Esophagus squamous epithelium (tissue), 5 donors: Measurements from ENCODE around the gene YBX3. TPM values are rescaled to one million over a fixed set of nuclear protein-coding genes. Genes with fewer than 3 reads are reported as not detected.
A peak's percentile ranks its signal among the peaks of the same experiment; 100 is the strongest.
"Not testable (repeated sequence)": the region's sequence is repeated elsewhere in the genome, so short reads cannot be mapped to it uniquely, and the experiment has no call there.

Experiments
- DNase-seq: peaks from one replicate; lab custom pipeline; 2025; lab: John Stamatoyannopoulos, UW
- H3K27ac ChIP-seq, 4 donors: fragments of 200-600 bp; sonication (generic); one replicate each; pipeline ENCODE4 v1.5.1; 2016 to 2019; ENCODE audit warnings: mild to moderate bottlenecking in 1 of 4
- H3K27me3 ChIP-seq, 4 donors: fragments of 200-600 bp; sonication (generic); 1 replicate in 3 of 4; 2 replicates in 1 of 4; pipeline versions ENCODE4 v1.5.1 to v1.6.0; 2017 to 2021; ENCODE audit warnings: antibody characterized with exemption in 1 of 4
- H3K36me3 ChIP-seq, 3 donors: fragments of 200-600 bp; sonication (generic); one replicate each; pipeline ENCODE4 v1.5.1; 2016 to 2019
- H3K4me1 ChIP-seq, 3 donors: fragments of 200-600 bp; sonication (generic); one replicate each; pipeline ENCODE4 v1.5.1; 2017 to 2019
- H3K4me3 ChIP-seq, 4 donors: fragments of 200-600 bp; sonication (generic); 1 replicate in 3 of 4; 2 replicates in 1 of 4; pipeline ENCODE4 v1.5.1; 2016 to 2019; ENCODE audit warnings: mild to moderate bottlenecking in 2 of 4, moderate library complexity in 1 of 4
- H3K9me3 ChIP-seq, 3 donors: fragments of 200-600 bp; sonication (generic); one replicate each; pipeline ENCODE4 v1.5.1; 2016 to 2019
- POLR2A ChIP-seq, 4 donors: fragments of 450-650 bp; IDR thresholded peaks; one replicate each; pipeline ENCODE4 v1.6.1; 2017; ENCODE audit warnings: antibody characterized with exemption in 4 of 4, mild to moderate bottlenecking in 4 of 4, moderate library complexity in 3 of 4
- WGBS, 2 donors: methylation state at CpG; one replicate each; pipeline ENCODE4 v1.1.5; 2018; 5-methylcytosine and 5-hydroxymethylcytosine counted together
- intact Hi-C: fragments of 100-400 bp; cut with DNase I; formaldehyde crosslinking; loops from one replicate; pipeline ENCODE4 v1.15.0; 2022
- total RNA-seq, 4 donors: library from RNA; depleted of rRNA; stranded (reverse); fragments of >200 nt; gene quantifications; one replicate each; pipeline ENCODE4 v1.1.0, GENCODE V29; 2016
- TF ChIP-seq, protein P1 (sequence below), 6 experiments: fragments of 450-650 bp in 4 of 6; fragments of 200-600 bp in 2 of 6; sonication (generic) in 2 of 6; IDR thresholded peaks; one replicate each; pipeline ENCODE4 v1.5.1; 2016 to 2019; ENCODE audit warnings: antibody characterized with exemption in 6 of 6, mild to moderate bottlenecking in 4 of 6, moderate library complexity in 4 of 6
- donor health status: DM: yes; HTN: yes; CAD: no.

Gene YBX3
- total RNA-seq, 4 donors from 2014 or later = 318 to 484 (median 370) TPM

DNA sequence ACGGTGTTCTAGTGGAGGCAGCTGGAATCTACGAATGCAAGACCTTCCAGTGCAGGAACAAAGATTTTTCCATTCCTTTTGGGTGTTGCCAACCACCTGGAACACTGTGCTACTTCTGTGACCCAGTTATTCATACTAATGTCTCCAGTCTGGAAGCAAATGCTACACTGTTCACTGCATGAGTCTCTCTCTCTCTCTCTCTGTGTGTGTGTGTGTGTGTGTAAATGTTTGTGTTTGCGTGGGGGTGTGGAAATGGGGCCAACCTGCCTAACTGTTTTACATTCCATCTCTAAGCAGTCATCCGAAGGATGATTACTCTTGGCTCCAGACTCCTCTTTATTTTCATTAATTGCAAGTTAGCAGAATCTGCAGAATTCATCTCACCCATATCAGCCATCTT, 29.9 kb upstream of the YBX3 start:
- no peak overlapping the region for H3K27ac ChIP-seq
- peaks cover 5 to 15% (median 13%) of the 10 kb centered on the region in 3 donors for H3K9me3 ChIP-seq
- H3K27me3 ChIP-seq = no peaks in the 10 kb centered on the region
- H3K36me3 ChIP-seq = no peaks in the 10 kb centered on the region
- peaks cover 0 to 14% (median 0%) of the 10 kb centered on the region in 3 donors for H3K4me1 ChIP-seq
- H3K4me3 ChIP-seq = no peak overlapping the region
- no peak for TF ChIP-seq POLR2A (IDR thresholded peaks at IDR 0.05)
- TF ChIP-seq, protein P1, sequence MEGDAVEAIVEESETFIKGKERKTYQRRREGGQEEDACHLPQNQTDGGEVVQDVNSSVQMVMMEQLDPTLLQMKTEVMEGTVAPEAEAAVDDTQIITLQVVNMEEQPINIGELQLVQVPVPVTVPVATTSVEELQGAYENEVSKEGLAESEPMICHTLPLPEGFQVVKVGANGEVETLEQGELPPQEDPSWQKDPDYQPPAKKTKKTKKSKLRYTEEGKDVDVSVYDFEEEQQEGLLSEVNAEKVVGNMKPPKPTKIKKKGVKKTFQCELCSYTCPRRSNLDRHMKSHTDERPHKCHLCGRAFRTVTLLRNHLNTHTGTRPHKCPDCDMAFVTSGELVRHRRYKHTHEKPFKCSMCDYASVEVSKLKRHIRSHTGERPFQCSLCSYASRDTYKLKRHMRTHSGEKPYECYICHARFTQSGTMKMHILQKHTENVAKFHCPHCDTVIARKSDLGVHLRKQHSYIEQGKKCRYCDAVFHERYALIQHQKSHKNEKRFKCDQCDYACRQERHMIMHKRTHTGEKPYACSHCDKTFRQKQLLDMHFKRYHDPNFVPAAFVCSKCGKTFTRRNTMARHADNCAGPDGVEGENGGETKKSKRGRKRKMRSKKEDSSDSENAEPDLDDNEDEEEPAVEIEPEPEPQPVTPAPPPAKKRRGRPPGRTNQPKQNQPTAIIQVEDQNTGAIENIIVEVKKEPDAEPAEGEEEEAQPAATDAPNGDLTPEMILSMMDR (IDR thresholded peaks at IDR 0.05) = no peak
- 24 to 40% methylated on average over 4 of the region's 4 CpGs for WGBS, 2 donors
- intact Hi-C loops = loop anchor here (10.0 kb wide), 1 partner anchor 78 kb away; the partner anchor contains the start of gene STYK1
- no peak for DNase-seq

DNA sequence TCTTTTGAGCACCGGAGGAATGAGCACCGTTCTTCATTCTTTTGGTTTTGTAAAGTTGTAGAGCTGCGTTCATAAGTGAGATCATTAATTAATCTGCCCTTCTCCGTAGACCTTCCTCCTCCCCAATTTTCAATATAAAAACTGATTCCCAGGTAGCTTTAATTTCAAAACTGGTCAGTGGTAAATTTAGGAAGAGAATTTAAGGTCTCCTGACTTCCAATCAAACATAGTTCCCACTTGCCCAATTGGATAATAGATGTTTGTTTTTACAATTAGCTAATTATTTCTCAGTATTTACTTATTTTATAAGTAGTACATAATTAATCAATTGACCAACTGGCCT, 27.2 kb upstream of the YBX3 start:
- WGBS, 2 donors = 0% methylated on average over 4 of the region's 4 CpGs
- DNase-seq = no peak
- Histone ChIP-seq H3K4me1 (peaks cover 0 to 14% (median 0%) of the 10 kb centered on the region in 3 donors), H3K9me3 (peaks cover 0 to under 1% (median 0%) of the 10 kb centered on the region in 3 donors), H3K4me3 (peak overlapping the region in 3 of 4 donors; percentile 23 to 57 (median 26)), H3K27ac (no peak overlapping the region), H3K27me3 (peaks cover 0 to 5% (median 0%) of the 10 kb centered on the region in 4 donors), H3K36me3 (no peaks in the 10 kb centered on the region)
- no peak for TF ChIP-seq POLR2A (IDR thresholded peaks at IDR 0.05)
- TF ChIP-seq, protein P1 (IDR thresholded peaks at IDR 0.05) = no peak
- intact Hi-C loops = loop anchor here (10.0 kb wide), 1 partner anchor 76 kb away; the partner anchor contains the start of gene STYK1

DNA sequence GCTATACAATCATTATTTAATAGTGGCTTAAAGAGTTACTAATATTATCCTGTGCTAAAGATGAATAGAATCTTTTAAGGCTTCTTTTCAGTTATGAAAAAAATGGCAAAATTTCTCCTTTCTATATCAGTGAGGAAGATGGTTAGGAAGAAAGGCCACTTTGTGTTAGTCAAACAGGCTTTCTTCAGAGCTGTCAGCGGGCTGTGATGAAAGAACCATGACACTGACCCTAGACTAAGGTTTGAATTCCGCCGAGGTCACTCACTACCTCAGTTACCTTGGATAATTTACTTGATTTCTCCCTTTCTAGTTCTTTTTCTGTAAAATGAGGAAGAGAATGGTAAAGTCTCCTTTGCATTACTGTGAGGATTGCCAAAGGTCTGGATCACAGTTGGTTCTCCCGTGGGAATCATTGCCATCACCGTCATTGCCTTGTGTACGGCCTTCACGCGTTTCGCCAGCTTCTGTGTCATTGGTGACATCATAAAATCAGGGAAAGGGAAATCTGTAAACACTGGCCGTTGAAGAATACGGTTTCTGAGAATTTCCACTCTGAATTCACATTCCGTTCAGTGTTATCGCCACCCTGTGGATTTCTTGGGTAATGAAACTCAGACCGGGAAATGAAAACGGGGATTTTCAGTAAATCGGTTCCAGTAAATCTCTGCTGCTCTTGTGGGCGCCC, 26.7 kb upstream of the YBX3 start:
- H3K4me3 ChIP-seq = peak overlapping the region in 3 of 4 donors; percentile 23 to 57 (median 26)
- intact Hi-C loops = loop anchor here (10.0 kb wide), 1 partner anchor 75 kb away; the partner anchor contains the start of gene STYK1
- peaks cover 0 to 5% (median 0%) of the 10 kb centered on the region in 4 donors for H3K27me3 ChIP-seq
- no peak for TF ChIP-seq POLR2A (IDR thresholded peaks at IDR 0.05)
- TF ChIP-seq, protein P1 (IDR thresholded peaks at IDR 0.05) = peak; percentile 89 to 94 (median 92)
- H3K4me1 ChIP-seq = peaks cover 0 to 14% (median 0%) of the 10 kb centered on the region in 3 donors
- H3K27ac ChIP-seq = peak overlapping the region; percentile 5 to 63 (median 34)
- 5 to 6% methylated on average over 17 of the region's 17 CpGs for whole genome bisulfite sequencing, 2 donors
- DNase-seq = no peak
- no peaks in the 10 kb centered on the region for H3K9me3 ChIP-seq
- H3K36me3 ChIP-seq = no peaks in the 10 kb centered on the region

DNA sequence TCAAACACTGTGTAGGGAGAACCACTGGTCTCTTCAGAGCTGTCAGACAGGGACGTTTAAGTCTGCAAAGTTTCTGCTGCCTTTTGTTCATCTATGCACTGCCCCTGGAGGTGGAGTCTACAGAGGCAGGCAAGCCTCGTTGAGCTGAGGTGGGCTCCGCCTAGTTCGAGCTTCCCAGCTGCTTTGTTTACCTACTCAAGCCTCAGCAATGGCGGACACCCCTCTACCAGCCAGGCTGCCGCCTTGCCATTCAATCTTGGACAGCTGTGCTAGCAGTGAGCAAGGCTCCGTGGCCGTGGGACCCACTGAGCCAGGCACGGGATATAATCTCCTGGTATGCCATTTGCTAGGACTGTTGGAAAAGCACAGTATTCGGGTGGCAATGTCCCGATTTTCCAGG, 24.6 kb upstream of the YBX3 start:
- TF ChIP-seq POLR2A (IDR thresholded peaks at IDR 0.05) = no peak
- TF ChIP-seq, protein P1 (IDR thresholded peaks at IDR 0.05) = no peak
- H3K27me3 ChIP-seq = peaks cover 0 to 5% (median 0%) of the 10 kb centered on the region in 4 donors
- no peaks in the 10 kb centered on the region for H3K36me3 ChIP-seq
- H3K27ac ChIP-seq = no peak overlapping the region
- no peak overlapping the region for H3K4me3 ChIP-seq
- intact Hi-C loops = no loop called here
- DNase-seq = no peak
- no peaks in the 10 kb centered on the region for H3K9me3 ChIP-seq
- peaks cover 0 to 14% (median 0%) of the 10 kb centered on the region in 3 donors for H3K4me1 ChIP-seq
- 24 to 55% methylated on average over 5 to 6 of the region's 11 CpGs for WGBS, 2 donors

DNA sequence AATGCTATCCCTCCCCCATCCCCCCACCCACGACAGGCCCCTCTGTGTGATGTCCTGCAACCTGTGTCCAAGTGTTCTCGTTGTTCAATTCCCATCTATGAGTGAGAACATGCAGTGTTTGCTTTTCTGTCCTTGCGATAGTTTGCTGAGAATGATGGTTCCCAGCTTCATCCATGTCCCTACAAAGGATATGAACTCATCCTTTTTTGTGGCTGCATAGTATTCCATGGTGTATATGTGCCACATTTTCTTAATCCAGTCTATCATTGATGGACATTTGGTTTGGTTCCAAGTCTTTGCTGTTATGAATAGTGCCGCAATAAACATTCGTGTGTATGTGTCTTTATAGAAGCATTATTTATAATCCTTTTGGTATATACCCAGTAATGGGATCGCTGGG, 20.3 kb upstream of the YBX3 start:
- H3K9me3 ChIP-seq, H3K27me3 ChIP-seq, H3K36me3 ChIP-seq, H3K27ac ChIP-seq, DNase-seq, H3K4me1 ChIP-seq, intact Hi-C loops, H3K4me3 ChIP-seq: not testable (repeated sequence)
- 76 to 84% methylated on average over 6 of the region's 6 CpGs for WGBS, 2 donors
